Measurements from ENCODE around the gene LY6G6F. TPM values are rescaled to one million over a fixed set of nuclear protein-coding genes. Genes with fewer than 3 reads are reported as not detected.

The LY6G6F gene
- total RNA-seq, 2 donors from 2014 or later: not detected

- H3K27ac ChIP-seq: no peak overlapping the region
- no peak overlapping the region for H3K4me3 ChIP-seq
- H3K9me3 ChIP-seq: no peaks in the 10 kb centered on the region
- H3K36me3 ChIP-seq: peaks cover 13% of the 10 kb centered on the region
- DNase-seq (ENCODE audit: low spot score): no peak
- TF ChIP-seq CTCF (IDR thresholded peaks at IDR 0.05): no peak
- no peaks in the 10 kb centered on the region for H3K27me3 ChIP-seq
- H3K4me1 ChIP-seq: peaks cover 0 to 5% of the 10 kb centered on the region in 2 donors
These were observed 15.5 kb downstream of the LY6G6F start for GRCh38 chr6:31722173-31722572.

GRCh38 chr6:31723245-31723979 is 16.7 kb downstream of the LY6G6F start, which contains the start of gene MPIG6B:
Gene MPIG6B (plus strand): TSS chr6:31723373. CDS start chr6:31723384, 11 bp downstream.
- Histone ChIP-seq H3K36me3 (peaks cover 17% of the 10 kb centered on the region), H3K27ac (no peak within 1 kb of the TSS), H3K4me1 (peaks cover 0 to 15% of the 10 kb centered on the region in 2 donors), H3K4me3 (no peak within 1 kb of the TSS), H3K27me3 (no peaks in the 10 kb centered on the region), H3K9me3 (no peaks in the 10 kb centered on the region)
- TF ChIP-seq CTCF (IDR thresholded peaks at IDR 0.05): no peak
- no peak for DNase-seq (ENCODE audit: low spot score)

- no peak for DNase-seq (ENCODE audit: low spot score)
- Histone ChIP-seq H3K4me3 (no peak overlapping the region), H3K27ac (no peak overlapping the region)
These were observed 17.5 kb downstream of the LY6G6F start for GRCh38 chr6:31723980-31724691.

GRCh38 chr6:31725502-31726350 is 19.1 kb downstream of the LY6G6F start:
- no peaks in the 10 kb centered on the region for H3K9me3 ChIP-seq
- H3K4me1 ChIP-seq: peaks cover 0 to 27% of the 10 kb centered on the region in 2 donors
- H3K36me3 ChIP-seq: peaks cover 23% of the 10 kb centered on the region
- TF ChIP-seq CTCF (IDR thresholded peaks at IDR 0.05): no peak
- H3K27me3 ChIP-seq: no peaks in the 10 kb centered on the region
- DNase-seq (ENCODE audit: low spot score): no peak
- no peak overlapping the region for H3K4me3 ChIP-seq
- no peak overlapping the region for H3K27ac ChIP-seq

More at GRCh38 chr6:31723980-31724691, 17.5 kb downstream of the LY6G6F start:
- Histone ChIP-seq H3K36me3 (peaks cover 17% of the 10 kb centered on the region), H3K4me1 (peaks cover 0 to 21% of the 10 kb centered on the region in 2 donors), H3K27me3 (no peaks in the 10 kb centered on the region), H3K9me3 (no peaks in the 10 kb centered on the region)
- no peak for TF ChIP-seq CTCF (IDR thresholded peaks at IDR 0.05)

- H3K9me3 ChIP-seq: no peaks in the 10 kb centered on the region
- peaks cover 37% of the 10 kb centered on the region for H3K36me3 ChIP-seq
- no peak for TF ChIP-seq CTCF (IDR thresholded peaks at IDR 0.05)
- peaks cover 0 to 31% of the 10 kb centered on the region in 2 donors for H3K4me1 ChIP-seq
- H3K4me3 ChIP-seq: no peak overlapping the region
- peak overlapping the region; percentile 18 to 48 for H3K27ac ChIP-seq
- no peaks in the 10 kb centered on the region for H3K27me3 ChIP-seq
- DNase-seq (ENCODE audit: low spot score): no peak
These were observed 20.5 kb downstream of the LY6G6F start for GRCh38 chr6:31727034-31727716.

Measured in right atrium auricular region (tissue), 2 donors.